Measurements from ENCODE around the gene HOXD9. TPM values are rescaled to one million over a fixed set of nuclear protein-coding genes. Genes with fewer than 3 reads are reported as not detected.
A peak's percentile ranks its signal among the peaks of the same experiment; 100 is the strongest.

HOXD9 gene
- total and polyA plus RNA-seq, 2 of the 8 experiments (the other 6 are each of a cell fraction or from before 2014, with no cell fraction given): not detected

- TF ChIP-seq ATF2 (IDR thresholded peaks at IDR 0.05; ENCODE audit: low read length) (no peak), FOSL1 (IDR thresholded peaks at IDR 0.05; ENCODE audit: insufficient read depth, low read depth, low read length) (no peak), HDAC6 (IDR thresholded peaks at IDR 0.05; ENCODE audit: low read depth, low read length) (no peak), JUND (IDR thresholded peaks at IDR 0.05; ENCODE audit: low read length) (no peak), KDM1A (IDR thresholded peaks at IDR 0.05; ENCODE audit: borderline replicate concordance, low read length) (no peak), RFX5 (IDR thresholded peaks at IDR 0.05; ENCODE audit: borderline replicate concordance, low read depth, low read length) (no peak), CBX5 (IDR thresholded peaks at IDR 0.05; ENCODE audit: low read depth, low read length) (no peak), TEAD4 (IDR thresholded peaks at IDR 0.05; ENCODE audit: low read depth, low read length) (no peak), CHD2 (IDR thresholded peaks at IDR 0.05; ENCODE audit: low read length) (no peak), SP4 (IDR thresholded peaks at IDR 0.05; ENCODE audit: low read length) (no peak), RAD21 (IDR thresholded peaks at IDR 0.05 in 1 of 2, conservative IDR thresholded peaks at IDR 0.05 in 1 of 2; ENCODE audit: low read depth in 2 of 2, low read length in 2 of 2) (no peak; a peak in 1 of 4 replicates), RXRA (IDR thresholded peaks at IDR 0.05; ENCODE audit: insufficient read depth, low read depth, low read length) (no peak), POU5F1 (IDR thresholded peaks at IDR 0.05; ENCODE audit: low read depth, low read length) (no peak), SAP30 (IDR thresholded peaks at IDR 0.05; ENCODE audit: insufficient read depth, insufficient replicate concordance, low read length) (no peak), BCL11A (IDR thresholded peaks at IDR 0.05; ENCODE audit: low read depth in 2 of 2, low read length in 2 of 2) (no peak), CEBPB (IDR thresholded peaks at IDR 0.05; ENCODE audit: low read depth, low read length) (no peak), ASH2L (IDR thresholded peaks at IDR 0.05; ENCODE audit: low read length) (no peak), CREB1 (IDR thresholded peaks at IDR 0.05) (peak; percentile 39; the same call in 1 of the 2 replicates)
These were observed 49.0 kb downstream of the HOXD9 start (continued) for GRCh38 chr2:176171351-176172006.
